GM18517 (cell line): ENCODE results near the gene SMARCB1.

Experiments
- ATAC-seq: cut with Tn5 transposase; IDR thresholded peaks from one replicate; pipeline ENCODE4 v1.9.1; 2021; ENCODE audit warnings: mild to moderate bottlenecking, moderate library complexity; ENCODE audit not compliant: unreplicated experiment

SMARCB1 gene

DNA sequence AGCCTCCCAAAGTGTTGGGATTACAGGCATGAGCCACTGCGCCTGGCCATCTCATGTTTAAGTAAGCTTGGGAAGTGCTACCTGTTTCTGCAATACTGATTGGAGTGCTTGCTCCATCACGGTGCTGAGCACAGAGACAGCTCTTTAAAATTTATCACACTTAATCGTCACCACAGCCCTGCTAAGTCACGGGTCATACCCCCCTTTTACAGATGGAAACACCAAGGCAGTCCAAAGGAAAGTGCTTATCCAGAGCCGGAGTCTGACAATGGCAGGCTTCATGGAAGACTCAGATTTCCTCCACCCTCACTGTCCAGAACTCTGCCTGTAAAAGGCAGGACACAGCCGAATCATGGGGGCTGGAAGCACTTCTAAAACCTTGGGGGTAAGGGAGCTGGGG is 26.7 kb upstream of the SMARCB1 start:
- no peak for ATAC-seq

GRCh38 chr22:23762842-23763578 is 23.8 kb upstream of the SMARCB1 start, which contains the start of gene C22orf15:
Gene C22orf15 (plus strand): TSS chr22:23762990. CDS start chr22:23763307, 317 bp downstream.
- no peak for ATAC-seq

DNA sequence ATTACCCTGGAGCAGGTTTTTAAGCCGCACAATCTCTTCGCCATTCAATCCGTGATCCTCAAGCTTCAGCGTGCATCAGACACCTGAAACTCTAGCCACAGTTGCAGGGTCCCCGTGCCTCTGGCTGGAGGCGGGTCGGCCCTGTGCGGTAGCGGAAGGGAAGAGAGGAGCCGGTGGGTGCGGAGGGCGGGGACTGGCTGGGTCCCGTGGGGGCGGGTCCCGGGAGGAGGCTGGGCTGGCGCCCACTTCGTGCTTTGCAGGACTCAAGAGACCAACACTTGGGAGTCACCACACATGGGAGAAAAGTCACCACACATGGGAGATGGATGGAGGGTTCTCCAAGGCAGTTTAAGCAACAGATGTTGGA is 23.2 kb upstream of the SMARCB1 start:
- ATAC-seq = no peak

- no peak for ATAC-seq
These were observed 22.8 kb upstream of the SMARCB1 start for GRCh38 chr22:23763954-23764353.

DNA sequence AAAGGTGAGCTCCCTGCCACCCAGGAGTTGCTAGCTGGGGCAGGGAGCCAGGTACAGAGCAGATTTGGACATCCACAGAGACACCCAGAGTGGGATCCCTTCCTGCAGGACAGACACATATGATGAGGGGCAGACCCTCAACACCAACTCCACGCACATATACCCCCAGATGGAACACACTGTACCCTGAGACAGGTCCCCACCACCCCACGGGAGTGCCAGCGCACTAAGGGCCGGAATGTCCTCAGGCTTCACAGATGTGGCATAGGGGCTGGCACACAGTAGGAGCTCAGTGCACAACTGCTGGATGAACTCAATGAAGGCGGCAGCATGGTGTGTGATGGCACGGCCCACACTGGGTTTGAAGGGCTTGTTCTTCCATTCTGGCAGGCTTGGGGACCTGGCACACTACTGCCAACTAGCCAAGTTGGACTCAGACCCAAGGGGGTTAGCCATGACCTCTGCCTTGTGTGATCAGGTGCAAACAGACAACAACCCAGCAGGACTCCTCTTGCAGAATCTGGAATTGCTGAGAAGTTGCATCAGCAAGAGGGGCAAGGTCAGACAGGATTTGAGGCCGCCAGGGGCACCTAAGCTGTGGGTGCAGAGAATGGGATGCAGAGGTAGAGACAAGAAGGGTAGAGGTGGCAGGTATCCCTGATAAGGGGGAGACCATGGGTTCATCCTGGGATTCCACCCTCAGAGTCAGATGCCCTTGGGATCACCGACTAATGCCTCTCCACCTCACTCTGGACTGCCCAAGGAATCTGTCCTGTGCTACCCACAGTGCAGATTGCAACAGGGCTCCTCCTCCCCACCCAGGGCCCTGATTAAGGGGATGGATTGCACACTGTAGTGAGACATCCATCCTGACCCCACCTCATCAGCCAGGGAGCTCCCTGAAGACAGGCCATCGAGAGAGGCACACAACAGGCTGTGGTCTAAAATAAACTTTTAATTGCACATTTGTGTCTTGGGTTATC is 21.6 kb upstream of the SMARCB1 start:
- ATAC-seq = no peak

GRCh38 chr22:23767303-23767672 is 19.5 kb upstream of the SMARCB1 start:
- no peak for ATAC-seq

DNA sequence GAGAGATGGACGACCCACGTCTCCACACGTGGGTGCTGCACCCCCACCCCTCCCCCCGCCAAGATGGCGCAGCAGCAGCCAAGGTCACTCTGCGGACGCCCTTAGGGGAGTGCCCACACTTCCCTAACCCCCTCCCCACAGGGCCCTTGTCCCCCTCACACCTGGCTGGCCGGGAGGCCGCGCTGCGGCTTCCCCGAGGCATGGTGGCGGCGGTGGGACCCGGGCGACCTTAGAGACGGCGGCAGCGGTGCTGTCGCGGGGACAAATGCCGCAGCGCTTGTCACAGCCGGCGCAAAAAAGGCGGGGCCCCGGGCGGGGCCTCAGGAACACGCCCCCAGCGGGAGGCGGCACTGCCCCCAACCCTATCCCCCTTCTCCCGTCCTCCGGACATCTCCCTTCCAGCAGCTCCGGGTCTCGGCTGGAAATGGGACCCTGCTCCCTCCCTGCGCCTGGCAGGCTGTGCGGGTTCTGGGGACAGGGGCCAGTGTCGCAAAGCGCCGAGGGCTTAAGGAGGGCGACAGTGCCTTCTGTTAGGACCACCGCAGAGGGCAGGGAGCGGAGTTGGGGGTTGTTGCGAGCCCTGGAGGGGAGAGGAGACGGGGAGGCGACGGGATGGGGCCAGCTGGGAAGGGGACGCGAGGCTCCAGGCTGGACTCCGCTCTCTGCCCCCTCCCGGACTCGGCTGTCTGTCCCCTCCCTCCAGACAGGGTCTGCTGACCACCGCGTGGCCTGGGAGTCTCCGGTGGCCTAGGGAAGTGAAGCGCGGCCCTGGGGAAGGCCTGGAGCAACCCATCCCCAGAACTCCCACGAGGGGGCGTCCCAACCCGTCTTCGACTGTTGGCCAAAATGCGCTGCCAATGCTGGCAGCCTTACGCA is 18.9 kb upstream of the SMARCB1 start, which contains the start of gene CHCHD10:
CHCHD10 (minus strand) TSS at position 300 of the 876 bp plus-strand sequence; CDS start at position 202, 98 bp downstream.
- no peak for ATAC-seq

DNA sequence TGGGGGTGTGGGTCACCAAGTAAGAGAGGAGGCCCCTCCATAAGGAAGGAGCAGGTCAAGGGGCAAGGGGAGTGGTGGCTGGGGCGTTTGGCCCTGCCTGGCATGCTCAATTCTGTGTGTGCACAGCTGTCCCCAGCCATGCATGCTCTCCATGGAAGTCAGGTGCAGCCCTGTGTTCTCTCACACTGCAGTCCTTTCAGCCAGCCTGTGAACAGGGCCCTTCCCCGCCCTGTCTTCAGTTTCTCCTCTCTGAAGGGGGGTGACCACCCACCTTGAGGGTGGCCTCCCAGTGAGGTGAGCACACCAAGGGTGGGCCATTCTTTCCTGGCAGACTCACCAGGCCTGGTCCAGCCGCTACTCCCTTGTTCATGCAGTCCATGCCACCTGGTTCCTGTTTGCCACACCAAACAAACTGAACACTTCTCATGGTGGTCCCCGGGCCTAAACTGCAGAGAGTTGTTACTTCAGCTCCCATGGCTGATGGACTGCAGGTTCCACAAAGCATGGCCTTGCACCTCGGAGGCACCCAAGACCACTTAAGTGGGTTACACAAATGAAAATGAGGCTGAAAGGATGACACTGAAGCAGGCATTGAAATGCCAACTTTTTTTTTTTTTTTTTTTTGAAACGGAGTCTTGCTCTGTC is 17.3 kb upstream of the SMARCB1 start:
- ATAC-seq = no peak

DNA sequence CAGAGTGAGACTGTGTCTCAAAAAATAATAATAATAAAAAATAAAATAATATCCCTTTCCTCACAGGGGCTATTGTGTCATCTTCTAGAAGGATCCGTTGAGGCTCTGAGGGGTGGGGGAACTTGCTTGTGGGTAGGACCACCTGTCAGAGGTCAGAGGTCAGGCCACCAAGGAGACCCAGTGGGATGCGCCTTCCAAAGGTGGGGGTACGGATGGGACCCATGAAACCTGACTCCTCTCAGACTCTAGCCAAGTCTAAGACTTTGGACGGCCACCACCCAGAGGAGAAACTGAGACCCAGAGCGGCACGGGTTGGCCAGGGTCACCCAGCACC is 14.5 kb upstream of the SMARCB1 start:
- no peak for ATAC-seq

GRCh38 chr22:23772649-23773473 is 13.9 kb upstream of the SMARCB1 start, which contains the start of gene MMP11:
Gene MMP11 (plus strand): TSS chr22:23772849. CDS start chr22:23772871, 22 bp downstream.
- no peak for ATAC-seq

DNA sequence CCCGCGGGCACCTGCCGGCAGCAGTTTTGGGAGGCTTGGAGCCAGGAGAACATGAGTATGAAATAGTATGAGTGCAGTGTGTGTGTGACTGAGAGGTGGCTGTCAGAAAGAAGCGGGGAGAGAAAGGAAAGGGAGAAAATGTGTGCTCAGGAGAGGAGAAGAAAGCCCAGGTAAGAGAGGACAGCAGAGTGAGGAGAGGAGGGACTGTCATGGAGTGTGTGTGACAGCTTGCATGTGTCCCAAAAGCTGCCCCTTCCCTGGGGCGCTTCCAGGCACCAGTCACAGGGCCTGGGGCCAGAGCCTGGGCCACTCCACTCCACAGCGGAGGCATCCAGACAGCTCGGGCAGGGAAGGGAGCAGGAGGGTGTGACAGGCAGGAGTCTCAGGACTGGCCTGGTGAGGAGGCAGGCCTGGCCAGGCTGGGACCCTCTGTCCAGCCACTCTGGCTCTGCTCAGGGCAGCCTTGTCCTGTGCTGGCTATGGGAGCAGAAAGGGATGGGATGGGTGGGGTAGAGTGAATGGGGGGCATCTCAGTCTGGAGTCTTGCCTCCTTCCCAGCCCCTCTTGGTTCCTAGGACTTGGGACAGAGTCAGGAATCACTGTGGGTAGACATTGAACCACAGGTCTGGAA is 13.2 kb upstream of the SMARCB1 start:
- no peak for ATAC-seq

DNA sequence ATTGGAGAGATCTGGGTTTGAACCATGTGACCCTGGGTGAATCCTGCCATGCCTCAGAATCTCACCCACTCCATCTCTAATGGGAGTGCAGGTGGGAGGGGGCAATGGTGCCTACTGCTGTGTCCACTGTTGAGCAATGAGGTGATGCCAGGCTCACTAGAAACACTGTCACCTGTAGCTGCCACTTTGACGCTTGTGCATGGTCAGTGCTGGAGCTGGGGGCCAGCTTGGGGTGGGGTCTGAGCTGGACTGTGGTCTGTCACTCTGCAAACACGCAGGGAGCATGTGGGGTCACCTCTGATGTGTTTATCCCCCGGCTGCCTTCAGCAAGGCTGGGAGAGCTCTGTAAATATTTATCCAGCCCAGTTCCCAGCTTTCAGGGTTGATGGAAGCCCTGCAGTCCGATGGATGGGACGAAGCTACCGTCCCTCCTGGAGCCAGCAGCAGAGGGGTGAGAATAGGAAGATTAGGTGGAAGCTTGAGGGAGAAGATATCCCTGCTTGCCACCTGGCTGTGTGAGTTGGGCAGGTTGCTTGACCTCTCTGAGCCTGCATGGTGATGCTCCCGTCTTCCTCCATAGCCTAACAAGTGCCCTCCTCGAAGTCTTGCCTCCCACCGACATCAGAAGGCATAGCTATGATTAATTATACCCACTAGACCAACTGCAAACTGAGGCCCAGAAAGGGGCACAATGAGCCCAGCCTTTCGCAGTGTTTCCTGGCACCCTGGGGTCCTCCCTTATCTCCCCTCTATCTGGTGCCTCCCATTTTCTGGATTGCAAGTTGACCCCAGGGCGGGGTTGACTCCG is 12.4 kb upstream of the SMARCB1 start:
- ATAC-seq = no peak

- ATAC-seq = no peak
These were observed 11.8 kb upstream of the SMARCB1 start for GRCh38 chr22:23774922-23775436.

- ATAC-seq = no peak
These were observed 10.9 kb upstream of the SMARCB1 start for GRCh38 chr22:23775779-23776375.

DNA sequence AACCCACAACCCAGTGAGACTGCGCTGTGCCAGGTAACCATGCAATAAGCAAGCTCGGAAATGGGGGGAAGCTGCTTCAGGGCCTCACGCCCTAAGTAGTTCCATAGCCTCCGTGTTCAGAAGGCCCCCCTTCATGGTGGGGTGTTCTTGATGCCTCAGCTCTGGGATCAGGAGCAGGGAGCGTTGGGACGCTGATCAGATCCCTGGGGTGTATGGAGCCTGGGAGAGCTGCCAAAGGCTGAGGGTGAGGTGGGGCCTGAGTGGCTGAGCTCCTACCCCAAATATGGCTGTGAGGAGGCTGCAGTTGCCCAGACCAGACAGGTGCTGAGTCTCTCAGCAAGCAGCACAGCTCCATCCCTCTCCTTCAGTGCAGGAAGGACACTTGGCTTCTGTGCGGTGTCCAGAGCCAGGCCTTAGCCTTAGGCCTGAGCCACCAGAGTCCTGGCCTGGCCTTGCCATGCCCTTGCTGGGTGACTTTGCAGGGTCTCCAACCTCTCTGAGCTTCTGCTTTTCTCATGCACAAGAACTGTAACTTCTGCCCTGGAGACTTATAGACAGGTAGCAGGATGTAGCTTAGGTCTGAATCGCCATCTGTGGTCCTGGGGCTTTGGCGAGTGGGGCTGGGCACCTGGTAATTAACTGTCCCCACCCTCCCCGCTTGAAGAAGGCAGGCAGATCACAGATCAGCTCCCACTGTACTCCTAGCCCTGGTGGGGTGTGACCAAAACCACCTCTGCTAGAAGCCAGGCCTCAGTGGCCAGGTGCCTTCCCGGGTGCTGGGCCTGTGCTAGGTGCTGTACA is 8.8 kb upstream of the SMARCB1 start:
- ATAC-seq = no peak

GRCh38 chr22:23778577-23778900 is 8.2 kb upstream of the SMARCB1 start:
- no peak for ATAC-seq

DNA sequence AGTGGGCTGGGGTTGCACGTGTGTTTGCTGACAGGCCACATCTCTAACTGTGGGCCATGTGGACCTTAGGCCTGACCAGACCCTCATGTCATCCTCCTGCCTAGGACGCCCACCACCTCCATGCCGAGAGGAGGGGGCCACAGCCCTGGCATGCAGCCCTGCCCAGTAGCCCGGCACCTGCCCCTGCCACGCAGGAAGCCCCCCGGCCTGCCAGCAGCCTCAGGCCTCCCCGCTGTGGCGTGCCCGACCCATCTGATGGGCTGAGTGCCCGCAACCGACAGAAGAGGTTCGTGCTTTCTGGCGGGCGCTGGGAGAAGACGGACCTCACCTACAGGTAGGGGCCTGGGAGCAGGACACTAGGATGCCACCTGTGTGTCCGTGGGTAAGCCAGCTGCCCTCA is 7.7 kb upstream of the SMARCB1 start:
- ATAC-seq = no peak
